ENCODE data around the gene ERC1.

ERC1 gene

GRCh38 chr12:1293901-1294300 lies 302.9 kb downstream of the ERC1 start:
- no peak overlapping the region for H3K4me3 ChIP-seq (replicated peaks; ENCODE audit: insufficient read depth, low read length)
- no peak for TF ChIP-seq GABPA (IDR thresholded peaks at IDR 0.05; ENCODE audit: low read depth)
- TF ChIP-seq CTCF (IDR thresholded peaks at IDR 0.05; ENCODE audit: insufficient read depth, low read length): no peak
- TF ChIP-seq REST (IDR thresholded peaks at IDR 0.05; ENCODE audit: insufficient replicate concordance, low read depth): no peak
- TF ChIP-seq SPI1 (IDR thresholded peaks at IDR 0.05; ENCODE audit: borderline replicate concordance, low read depth): no peak
- TF ChIP-seq POLR2AphosphoS5 (IDR thresholded peaks at IDR 0.05; ENCODE audit: low read depth): no peak
- no peak overlapping the region for H3K27ac ChIP-seq (replicated peaks)
- H3K27me3 ChIP-seq (ENCODE audit: insufficient read depth, poor library complexity, severe bottlenecking): no peaks in the 10 kb centered on the region
- no peak for DNase-seq (ENCODE audit: low read depth in 1 of 2, low spot score in 1 of 2)

GRCh38 chr12:1297206-1297605 lies 306.2 kb downstream of the ERC1 start:
- no peak overlapping the region for H3K27ac ChIP-seq (replicated peaks)
- TF ChIP-seq CTCF (IDR thresholded peaks at IDR 0.05; ENCODE audit: insufficient read depth, low read length) (no peak), REST (IDR thresholded peaks at IDR 0.05; ENCODE audit: insufficient replicate concordance, low read depth) (no peak), SPI1 (IDR thresholded peaks at IDR 0.05; ENCODE audit: borderline replicate concordance, low read depth) (no peak), POLR2AphosphoS5 (IDR thresholded peaks at IDR 0.05; ENCODE audit: low read depth) (no peak), GABPA (IDR thresholded peaks at IDR 0.05; ENCODE audit: low read depth) (no peak)
- DNase-seq (ENCODE audit: low read depth in 1 of 2, low spot score in 1 of 2): no peak
- H3K4me3 ChIP-seq (replicated peaks; ENCODE audit: insufficient read depth, low read length): no peak overlapping the region
- no peaks in the 10 kb centered on the region for H3K27me3 ChIP-seq (ENCODE audit: insufficient read depth, poor library complexity, severe bottlenecking)

GRCh38 chr12:1297639-1298175 lies 306.7 kb downstream of the ERC1 start:
- DNase-seq (ENCODE audit: low read depth in 1 of 2, low spot score in 1 of 2): no peak
- H3K27me3 ChIP-seq (ENCODE audit: insufficient read depth, poor library complexity, severe bottlenecking): no peaks in the 10 kb centered on the region
- no peak overlapping the region for H3K27ac ChIP-seq (replicated peaks)
- no peak for TF ChIP-seq SPI1 (IDR thresholded peaks at IDR 0.05; ENCODE audit: borderline replicate concordance, low read depth)
- TF ChIP-seq GABPA (IDR thresholded peaks at IDR 0.05; ENCODE audit: low read depth): no peak
- no peak for TF ChIP-seq POLR2AphosphoS5 (IDR thresholded peaks at IDR 0.05; ENCODE audit: low read depth)
- no peak for TF ChIP-seq CTCF (IDR thresholded peaks at IDR 0.05; ENCODE audit: insufficient read depth, low read length)
- TF ChIP-seq REST (IDR thresholded peaks at IDR 0.05; ENCODE audit: insufficient replicate concordance, low read depth): no peak
- H3K4me3 ChIP-seq (replicated peaks; ENCODE audit: insufficient read depth, low read length): no peak overlapping the region
